GM19238 (cell line): ENCODE measurements around the gene MYNN.

Source experiments
- DNase-seq: peaks from one replicate; pipeline ENCODE4 v3.0.0; 2011; ENCODE audit warnings: low spot score; ENCODE audit not compliant: insufficient read length

Gene MYNN

DNA sequence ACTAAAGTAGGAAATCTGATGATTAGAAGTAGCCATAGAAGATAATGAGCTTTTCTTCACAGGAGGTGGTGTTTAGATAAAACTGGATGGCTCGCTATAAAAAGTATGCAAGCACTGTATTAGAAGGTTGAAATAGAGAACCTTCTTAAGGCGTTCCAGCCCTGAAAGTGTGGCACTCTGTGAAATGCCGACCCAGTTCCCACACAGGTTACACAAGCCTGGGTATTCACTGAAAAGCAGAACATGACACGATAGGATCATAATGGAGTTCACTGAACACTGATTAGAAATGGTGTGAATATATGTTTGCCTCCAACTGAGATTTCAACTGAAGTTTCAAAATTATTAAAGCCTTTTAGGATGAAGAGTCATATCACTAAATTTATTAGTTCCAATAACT, 54.5 kb downstream of the MYNN start:
- no peak for DNase-seq

DNA sequence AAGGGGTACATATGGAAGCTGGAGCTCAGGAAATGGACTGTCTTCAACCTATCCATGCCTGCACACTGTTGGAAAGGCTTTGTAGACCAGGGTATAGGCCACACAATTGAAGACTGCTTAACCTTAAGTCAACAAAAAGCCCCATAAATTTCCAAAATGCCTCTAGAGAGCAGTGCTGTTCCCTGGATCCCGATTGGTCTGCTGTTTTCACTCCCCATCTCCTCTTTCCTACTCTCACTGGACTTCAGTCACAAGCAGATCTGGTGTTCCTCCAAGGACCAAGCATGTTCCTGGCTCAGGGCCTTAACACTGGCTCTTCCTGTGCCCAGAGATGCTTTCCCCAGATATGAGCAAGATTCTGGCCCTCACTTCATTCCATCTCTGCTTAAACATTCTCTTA, 62.3 kb downstream of the MYNN start:
- DNase-seq, result no peak

DNA sequence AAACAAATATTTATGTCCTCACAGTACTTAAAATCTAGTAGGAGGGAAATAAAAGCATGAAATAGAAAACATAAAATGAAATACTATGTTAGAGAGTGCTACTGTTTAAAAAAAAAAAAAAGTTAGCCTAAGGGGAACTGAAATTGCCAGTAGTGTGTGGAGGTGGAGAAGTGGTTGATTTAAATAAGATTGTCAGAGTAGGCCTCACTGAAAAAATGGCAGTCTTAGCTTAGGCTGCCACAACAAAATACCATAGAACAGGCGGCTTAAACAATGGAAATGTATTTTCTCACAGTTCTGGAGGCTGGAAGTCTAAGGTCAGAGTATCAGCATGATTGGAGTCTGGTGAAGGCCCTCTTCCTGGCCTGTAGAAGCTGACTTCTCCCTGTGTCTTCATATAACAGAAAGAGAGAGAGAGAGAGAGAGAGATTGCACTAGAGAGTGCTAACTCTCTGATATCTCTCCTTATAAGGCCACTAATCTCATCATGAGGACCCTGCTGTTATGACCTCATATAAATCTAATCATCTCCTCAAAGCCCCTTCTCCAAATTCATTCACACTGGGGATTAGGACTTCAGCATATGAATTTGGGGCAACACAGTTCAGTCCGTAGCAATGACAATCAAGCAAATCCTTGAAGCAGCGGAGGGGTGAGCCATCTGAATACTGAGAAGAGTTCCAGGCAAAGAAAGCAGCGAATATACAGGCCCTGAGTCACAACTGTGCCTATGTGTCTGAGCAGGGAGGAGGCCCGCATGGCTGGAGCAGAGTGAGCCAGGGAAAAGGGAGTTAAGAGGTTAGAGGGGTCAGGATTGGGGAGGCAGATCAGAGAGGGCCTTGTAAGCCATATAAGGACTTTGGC, 63.1 kb downstream of the MYNN start:
- DNase-seq, result no peak

DNA sequence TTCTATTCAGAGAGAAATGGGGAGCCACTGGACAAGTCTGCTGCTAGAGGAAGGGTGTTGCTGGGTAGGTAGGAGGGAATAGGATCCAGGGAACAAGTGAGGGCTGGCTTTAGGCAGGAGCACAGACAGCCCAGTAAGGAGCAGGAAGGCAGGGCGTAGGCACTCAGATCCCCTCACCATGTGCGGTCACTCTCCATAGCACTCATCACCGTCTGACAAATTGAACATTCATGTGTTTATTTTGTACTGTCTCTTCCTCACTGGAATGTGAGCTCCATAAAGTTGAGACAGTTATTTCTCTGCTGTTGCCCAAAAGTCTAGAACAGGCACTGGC, 63.7 kb downstream of the MYNN start:
- DNase-seq, result no peak

DNA sequence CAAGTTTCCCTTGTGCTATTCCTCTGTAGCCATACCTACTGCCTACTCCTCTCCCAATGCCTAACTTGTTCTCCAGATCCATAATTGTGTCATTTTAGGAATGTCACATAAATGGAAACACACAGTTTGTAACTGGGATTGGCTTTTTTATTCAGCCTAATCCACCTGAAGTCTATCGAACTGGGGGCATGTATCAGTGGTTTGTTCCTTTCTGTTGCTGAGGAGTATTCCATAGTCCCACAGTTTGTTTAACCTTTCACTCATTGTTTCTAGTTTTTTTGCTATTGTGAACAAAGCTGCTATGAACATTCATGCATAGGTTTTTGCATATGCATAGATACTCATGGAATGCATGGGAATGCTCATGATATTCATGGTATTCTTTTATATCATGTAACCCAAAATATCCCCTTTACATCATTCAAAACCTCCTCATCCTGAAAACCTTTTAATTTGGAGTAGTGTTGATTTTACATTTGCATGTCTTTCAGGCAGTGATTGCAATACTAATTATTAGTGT, 65.4 kb downstream of the MYNN start:
- no peak for DNase-seq
